Stimulated activated CD8-positive, alpha-beta memory T cell treated with anti-CD3 and anti-CD28 coated beads, Interleukin-2, amount 100 ng/mL, for 48 hours (primary cell): ENCODE data around the gene MEMO1.
"Not testable (repeated sequence)": the region's sequence is repeated elsewhere in the genome, so short reads cannot be mapped to it uniquely, and the experiment has no call there.

ENCODE experiments used
- DNase-seq, 2 donors: peaks; one replicate each; pipeline ENCODE4 v3.0.0-alpha.2; 2020; ENCODE audit warnings: low read depth in 2 of 2

The MEMO1 gene

GRCh38 chr2:31957354-31958139 is 53.3 kb downstream of the MEMO1 start:
- no peak for DNase-seq

DNA sequence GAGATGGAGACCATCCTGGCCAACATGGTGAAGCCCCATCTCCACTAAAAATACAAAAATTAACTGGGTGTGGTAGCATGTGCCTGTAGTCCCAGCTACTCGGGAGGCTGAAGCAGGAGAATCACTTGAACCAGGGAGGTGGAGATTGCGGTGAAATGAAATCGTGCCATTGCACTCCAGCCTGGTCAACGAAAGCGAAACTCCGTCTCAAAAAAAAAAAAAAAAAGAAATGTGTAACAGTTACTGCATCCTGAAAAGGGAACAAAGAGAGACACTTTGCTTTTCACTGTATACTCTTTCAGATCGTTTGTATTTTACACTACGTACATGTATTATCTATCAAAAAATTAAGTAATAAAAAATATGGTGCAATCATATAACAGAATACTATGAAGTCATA is 53.9 kb downstream of the MEMO1 start:
- not testable (repeated sequence) for DNase-seq

- DNase-seq, result no peak
Measured at GRCh38 chr2:31956312-31956711, 54.5 kb downstream of the MEMO1 start.

DNA sequence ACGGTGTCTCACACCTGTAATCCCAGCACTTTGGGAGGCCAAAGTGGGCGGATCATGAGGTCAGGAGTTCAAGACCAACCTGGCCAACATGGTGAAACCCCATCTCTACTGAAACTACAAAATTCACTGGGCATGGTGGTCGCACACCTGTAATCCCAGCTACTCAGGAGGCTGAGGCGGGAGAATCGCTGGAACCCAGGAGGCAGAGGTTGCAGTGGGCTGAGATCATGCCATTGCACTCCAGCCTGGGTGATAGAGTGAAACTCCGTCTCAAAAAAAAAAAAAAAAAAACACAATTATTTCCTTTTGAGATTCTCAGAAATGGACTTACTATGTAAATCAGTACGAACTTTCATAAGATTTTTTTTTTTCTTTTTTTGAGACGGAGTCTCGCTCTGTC is 57.7 kb downstream of the MEMO1 start:
- DNase-seq, result not testable (repeated sequence)

DNA sequence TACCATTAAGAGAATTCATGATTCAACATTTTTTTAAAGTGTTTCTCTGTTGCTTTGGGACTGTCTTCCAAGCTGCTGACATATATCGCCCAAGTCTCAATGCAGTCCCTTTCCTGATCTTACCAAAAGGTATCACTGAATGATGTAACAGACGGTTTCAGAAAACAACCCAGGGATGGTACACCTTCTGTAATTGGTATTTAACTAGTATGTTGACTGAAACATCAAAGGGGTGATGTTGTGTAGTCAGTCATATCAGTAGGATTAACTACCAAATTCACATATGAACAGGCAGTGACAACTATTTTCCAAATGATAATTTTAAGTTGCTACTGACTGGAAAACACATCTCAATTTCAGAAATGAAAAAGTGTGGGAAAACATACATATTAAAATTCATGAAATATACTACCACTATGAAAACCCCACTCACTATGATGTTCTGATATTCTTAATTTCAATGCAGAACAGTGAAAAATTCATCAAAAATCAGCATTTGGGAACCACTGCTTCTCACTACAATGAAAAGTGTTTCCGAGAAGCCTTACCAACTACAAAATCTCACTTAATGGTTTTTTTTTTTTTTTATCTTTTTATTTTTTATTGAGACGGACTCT is 59.8 kb downstream of the MEMO1 start:
- no peak for DNase-seq

DNA sequence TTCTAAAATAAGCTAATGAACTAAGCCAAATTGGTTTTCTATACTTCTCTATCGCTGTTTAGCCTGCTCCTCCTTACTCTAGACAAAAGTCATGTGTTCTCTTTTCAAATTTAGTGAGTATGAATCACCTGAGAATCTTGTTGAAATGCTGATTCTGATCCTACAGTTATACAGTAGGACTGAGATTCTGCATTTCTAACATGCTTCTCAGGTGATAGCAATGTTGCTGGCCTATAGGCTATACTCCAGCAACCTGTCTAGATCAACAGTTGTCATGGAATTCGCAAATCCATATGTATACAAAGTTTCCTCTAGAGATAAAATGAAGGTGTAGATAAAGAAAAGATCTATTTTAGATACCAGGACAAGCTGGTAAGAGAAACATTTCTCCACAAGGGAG is 62.9 kb downstream of the MEMO1 start:
- no peak for DNase-seq

DNA sequence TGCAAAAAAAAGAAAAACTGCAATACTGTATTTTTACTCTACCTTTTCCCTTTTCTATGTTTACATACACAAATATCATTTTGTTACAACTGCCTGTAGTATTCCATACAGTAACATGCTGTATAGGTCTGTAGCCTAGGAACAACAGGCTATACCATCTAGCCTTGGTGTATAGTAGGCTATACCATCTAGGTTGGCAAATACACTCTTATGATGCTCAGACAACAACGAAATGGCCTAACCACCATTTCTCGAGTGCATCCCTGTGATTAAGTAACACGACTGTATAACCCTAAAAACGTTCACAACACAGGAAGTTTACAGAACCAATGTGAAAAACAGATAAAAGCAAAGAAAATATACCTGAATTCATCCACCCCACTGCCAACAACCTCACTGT is 64.0 kb downstream of the MEMO1 start:
- DNase-seq, result no peak

DNA sequence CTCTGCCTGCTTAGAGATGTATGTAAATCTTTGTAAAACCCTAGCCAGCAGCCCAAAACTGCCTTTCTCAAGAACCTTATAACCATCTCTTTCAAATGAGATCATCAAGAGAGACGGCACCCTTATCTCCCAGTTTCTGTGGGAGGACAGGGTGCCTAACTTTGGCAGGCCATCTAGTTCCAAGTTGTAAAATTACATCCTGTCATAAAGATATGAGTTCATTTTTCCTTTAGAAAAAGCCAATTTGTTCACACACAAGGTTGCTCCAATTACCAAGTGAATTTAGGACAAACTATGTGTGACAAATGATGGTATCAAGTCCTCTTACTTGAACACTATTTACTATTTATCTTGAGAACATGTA is 65.3 kb downstream of the MEMO1 start:
- no peak for DNase-seq

GRCh38 chr2:31944828-31945571 is 65.8 kb downstream of the MEMO1 start:
- DNase-seq, result no peak

DNA sequence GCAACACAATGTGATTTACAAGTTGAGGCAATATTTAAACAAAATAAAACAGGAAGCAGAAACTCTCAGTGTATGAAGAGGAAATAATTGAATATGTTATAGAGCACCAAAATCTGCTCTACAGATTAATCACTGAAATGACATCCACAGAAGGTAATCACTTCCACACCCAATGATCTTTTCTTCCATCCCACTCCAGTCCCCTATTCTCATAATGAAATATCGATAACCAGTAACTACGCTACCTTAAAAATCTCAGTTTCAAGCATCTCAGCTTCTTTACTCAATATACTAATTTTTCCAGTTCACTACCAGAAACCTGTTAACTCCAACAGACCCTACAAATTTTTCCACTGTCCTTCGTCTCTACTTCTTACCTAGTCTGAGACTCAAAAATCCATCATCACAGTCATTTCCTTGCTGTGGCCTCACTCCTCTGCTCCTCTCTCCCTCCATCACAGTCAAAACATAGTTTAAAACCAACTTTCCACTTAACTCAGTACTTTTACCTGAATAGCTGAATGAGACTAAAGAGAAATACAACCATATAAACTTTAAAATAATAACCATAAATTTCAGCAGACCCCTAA is 67.1 kb downstream of the MEMO1 start:
- no peak for DNase-seq

DNA sequence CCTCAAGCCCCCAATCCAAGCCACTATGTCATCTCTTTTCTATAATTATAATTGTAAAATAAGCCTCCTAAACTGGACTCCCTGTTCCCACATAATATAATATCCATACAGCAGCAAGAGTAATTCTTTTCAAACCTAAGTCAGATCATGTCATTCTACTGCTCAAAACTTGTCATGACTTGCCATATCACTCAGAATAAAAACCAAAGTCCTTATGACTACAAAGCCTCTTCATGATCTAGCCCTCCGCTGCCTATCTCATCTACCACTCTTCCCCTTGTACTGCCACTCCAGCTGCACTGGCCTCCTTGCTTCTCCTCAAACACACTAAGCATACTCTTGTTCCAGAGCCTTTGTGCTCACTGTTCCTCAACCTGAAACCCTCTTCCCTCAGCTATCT is 69.9 kb downstream of the MEMO1 start:
- no peak for DNase-seq

- DNase-seq, result no peak
Measured at GRCh38 chr2:31937741-31938140, 73.1 kb downstream of the MEMO1 start.

DNA sequence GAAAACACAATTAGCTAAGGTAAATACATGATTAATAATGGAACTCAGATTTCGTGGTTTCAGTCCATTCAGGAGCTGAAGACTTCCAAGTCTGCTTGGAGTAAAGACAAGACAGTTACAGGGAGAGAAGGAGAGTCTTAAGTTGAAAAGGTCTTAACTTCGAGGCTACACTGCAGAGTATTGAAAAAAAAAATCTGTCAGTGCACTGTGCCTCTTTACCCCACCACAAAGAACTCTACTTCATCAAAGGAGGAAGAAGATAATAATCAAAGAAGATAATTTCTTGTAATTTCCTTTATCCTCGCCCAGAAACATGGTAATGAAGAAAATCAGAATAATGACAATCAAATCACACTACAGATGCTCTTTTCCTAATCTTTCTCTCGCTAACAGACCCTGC is 75.4 kb downstream of the MEMO1 start:
- DNase-seq, result no peak

DNA sequence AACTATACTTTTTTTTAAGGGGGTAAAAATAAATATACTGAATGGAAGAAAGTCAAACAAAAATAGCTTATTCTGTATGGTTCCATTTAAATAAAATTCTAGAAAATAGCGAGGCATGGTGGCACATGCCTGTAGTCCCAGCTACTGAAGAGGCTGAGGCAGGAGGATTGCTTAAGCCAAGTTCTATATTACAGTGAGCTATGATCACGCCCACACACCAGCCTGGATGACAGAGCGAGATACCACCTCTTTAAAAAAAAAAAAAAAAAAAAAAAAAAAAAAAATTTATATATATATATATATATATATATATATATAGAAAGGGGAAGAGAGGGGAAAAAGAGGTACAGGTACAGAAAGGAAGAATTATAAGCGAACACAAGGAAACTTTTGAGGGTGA is 77.7 kb downstream of the MEMO1 start:
- DNase-seq, result no peak

DNA sequence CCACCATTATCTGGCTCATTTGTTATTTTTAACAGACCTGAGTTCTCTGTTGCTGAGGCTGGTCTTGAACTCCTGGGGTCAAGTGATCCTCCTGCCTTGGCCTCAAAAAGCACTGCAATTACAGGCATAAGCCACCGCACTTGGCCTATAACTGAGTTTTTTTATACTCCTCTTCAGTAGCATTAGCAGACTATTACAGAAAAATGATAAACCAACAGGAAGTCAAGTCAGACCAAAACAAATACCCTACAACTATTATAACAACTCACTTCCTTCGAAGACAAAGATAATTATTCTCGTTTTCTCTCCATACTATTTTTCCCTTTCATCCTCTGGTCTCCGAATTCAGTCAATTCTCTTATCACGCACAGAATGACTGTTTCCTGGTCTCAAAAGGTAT is 78.2 kb downstream of the MEMO1 start:
- no peak for DNase-seq

DNA sequence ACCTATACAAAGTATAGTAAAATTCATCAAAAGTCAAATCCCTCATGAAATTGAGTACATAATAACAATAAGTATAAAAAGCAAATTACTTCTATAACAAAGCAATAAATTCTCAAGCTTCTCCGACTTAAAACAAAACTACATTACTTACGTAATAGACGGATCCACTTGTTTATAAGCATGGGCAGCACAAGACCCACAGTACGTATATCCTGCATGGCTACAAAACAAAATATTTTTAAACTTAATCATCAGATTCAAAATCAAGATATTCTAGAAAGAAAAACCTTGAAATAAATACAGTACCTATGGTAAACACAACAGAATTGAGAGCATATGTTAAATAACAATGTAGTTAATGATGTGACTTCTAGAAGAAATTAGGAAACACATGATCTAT is 78.9 kb downstream of the MEMO1 start:
- no peak for DNase-seq

GRCh38 chr2:31925517-31925916 is 85.3 kb downstream of the MEMO1 start:
- DNase-seq, result no peak

- DNase-seq, result no peak
Measured at GRCh38 chr2:31923662-31924061, 87.1 kb downstream of the MEMO1 start.

- no peak for DNase-seq
Measured at GRCh38 chr2:31922542-31923408, 88.0 kb downstream of the MEMO1 start.

DNA sequence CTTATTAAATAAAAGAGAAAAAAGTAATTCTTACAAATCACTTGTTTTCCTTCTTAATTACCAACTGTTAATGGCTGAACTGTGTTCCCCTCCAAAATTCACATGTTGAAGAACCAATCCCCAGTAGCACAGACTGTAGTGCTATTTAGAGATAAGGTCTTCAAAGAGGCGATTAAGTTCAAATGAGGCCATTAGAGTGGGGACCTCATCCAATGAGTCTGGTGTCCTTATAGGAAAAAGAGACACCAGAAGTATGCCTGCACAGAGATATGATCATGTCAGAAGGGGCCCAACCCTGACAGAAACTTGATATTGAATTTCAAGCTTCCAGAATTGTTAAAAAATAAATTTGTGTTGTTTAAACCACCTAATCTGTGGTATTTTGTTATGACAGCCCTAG is 89.8 kb downstream of the MEMO1 start:
- DNase-seq, result no peak

DNA sequence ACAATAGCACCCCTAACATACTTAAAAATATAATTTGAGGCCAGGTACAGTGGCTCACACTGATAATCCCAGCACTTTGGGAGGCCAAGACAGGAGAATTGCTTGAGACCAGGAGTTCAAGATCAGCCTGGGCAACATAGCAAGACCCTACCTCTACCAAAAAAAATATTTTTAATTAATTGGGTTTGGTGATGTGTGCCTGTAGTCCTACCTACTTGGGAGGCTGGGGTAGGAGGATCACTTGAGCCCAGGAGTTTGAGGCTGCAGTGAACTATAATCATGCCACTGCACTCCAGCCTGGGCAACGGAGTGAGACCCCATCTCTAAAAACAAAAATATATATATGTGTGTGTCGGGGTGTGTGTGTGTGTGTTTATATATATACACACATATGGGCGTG is 91.3 kb downstream of the MEMO1 start:
- DNase-seq, result no peak

DNA sequence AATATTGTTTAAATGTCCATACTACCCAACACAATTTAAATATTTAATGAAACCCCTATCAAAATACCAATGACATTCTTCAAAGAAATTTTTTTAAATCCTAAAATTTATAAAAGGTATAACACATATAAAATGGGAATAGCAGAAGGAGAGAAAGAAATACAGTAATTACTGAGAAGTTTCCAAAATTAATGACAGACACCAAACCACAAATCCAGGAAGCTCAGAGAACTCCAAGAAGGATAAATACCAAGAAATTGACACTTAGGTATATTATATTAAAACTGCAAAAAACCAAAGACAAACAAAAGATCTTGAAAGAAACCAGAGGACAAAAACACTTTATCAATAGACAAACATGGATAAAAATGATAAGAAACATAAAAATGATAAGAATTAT is 101.1 kb downstream of the MEMO1 start:
- DNase-seq, result no peak
